GM18508 (cell line): ENCODE results near the gene KRT83.

ENCODE experiments used
- ATAC-seq: cut with Tn5 transposase; IDR thresholded peaks from one replicate; pipeline ENCODE4 v1.9.1; 2021; ENCODE audit warnings: moderate number of reproducible peaks; ENCODE audit not compliant: insufficient read depth, unreplicated experiment

Gene KRT83

DNA sequence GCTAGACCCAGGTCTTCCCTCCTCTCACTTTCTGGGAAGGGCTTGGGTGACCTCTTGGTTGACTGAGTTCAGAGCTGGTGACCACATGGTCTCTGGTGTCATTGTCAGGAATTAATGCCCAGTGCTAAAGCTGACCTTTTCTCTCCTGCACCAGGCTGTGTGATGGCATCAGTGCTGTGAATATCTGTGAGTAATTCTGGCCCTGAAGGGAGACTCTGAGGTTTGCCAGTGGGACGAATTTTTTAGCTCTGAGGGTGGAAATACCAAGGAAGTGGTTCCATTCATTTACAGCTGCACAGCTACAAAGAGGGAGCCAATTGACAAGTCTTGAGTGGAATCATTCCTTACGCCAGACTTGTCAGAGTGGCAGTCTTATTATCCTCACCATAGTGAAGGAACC, 53.0 kb downstream of the KRT83 start:
- no peak for ATAC-seq

DNA sequence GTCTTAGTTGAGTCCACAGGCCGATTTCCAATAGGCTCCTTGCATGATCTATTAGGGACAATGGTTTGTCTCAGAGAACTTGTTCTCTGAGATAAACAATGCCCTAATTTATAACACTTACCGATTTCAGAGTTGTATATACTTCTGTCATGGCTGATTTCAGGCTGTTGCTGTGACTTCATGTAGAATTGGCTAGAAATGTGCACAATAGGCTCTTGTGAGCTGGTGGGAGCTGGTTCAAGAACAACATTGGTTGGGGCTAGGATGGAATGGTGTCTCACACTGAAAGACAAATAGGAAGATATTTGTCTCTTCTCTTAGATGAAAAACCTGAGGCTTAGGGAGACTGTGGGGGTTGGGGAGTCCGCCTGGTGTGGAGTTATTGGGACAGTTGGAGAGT, 53.5 kb downstream of the KRT83 start:
- no peak for ATAC-seq

DNA sequence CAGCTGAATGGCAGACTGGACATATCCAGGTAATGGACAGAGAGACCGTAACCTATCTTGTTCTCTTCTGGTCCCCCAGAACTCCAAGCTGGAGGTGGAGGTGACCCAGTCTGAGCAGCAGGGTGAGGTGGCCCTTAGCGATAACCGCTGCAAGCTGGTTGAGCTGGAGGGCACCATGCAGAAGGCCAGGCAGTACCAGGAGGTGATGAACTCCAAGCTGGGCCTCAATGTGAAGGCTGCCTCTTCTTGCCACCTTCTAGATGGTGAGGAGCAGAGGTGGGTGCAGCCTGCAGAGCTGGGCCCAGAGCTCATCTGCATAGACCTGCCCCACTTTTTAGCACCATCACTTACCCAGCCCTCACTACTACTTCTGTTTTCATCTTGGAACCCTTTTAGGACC, 53.9 kb downstream of the KRT83 start:
- ATAC-seq, result no peak

DNA sequence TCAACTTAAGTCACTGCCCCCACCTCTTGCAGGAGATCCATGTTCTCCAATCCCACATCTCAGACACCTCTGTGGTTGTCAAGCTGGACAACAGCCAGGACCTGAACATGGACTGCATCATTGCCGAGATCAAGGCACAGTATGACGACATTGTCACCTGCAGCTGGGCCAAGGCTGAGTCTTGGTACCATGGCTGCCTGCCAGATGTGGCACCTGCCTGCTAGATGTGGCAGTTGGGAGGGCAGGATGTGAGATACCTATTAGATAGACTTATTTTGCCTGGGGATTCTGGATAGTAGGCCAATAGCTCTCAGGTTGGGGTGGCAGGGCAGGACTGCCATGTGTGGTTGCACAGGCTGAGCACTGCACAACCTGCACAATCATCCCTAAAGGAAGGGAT, 54.7 kb downstream of the KRT83 start:
- no peak for ATAC-seq

DNA sequence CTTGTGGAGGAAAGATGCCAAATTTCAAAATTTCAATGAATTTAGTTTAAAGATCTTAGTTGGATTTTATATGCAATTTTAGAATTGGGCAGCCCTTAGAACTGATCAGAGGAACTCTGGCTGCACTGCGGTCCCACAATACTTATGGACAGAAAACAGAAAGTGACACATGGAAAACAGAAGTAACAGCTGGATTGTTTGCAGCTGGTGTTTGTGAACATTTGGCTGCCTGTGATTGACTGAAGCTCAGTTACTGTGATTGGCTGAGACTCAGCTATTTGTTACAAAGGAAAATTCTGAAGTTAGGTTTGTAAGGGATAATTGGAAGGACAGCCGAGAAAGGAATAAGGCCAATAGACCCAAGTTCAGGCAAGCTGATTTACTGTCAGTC, 56.8 kb downstream of the KRT83 start:
- no peak for ATAC-seq
